Fibroblast of lung (primary cell): ENCODE results near the gene PRSS53. TPM values are rescaled to one million over a fixed set of nuclear protein-coding genes. Genes with fewer than 3 reads are reported as not detected.

Experiments used
- DNase-seq, 2 donors: peaks; one replicate each; pipeline versions ENCODE4 v3.0.0 to v3.0.0-alpha.2; 2010; ENCODE audit warnings: low read depth in 2 of 2
- H2AFZ ChIP-seq: 2 replicates; pipeline ENCODE4 v1.5.1; 2012; ENCODE audit warnings: low read length, control low read depth, inconsistent platforms
- H3K27ac ChIP-seq: 2 replicates; pipeline ENCODE4 v1.5.1; 2011; ENCODE audit warnings: low read length, control low read depth; ENCODE audit not compliant: insufficient read depth
- H3K27me3 ChIP-seq: 2 replicates; pipeline ENCODE4 v1.5.1; 2011; ENCODE audit warnings: mild to moderate bottlenecking, low read length; ENCODE audit not compliant: control insufficient read depth, insufficient read depth
- H3K36me3 ChIP-seq: 2 replicates; pipeline ENCODE4 v1.5.1; 2011; ENCODE audit warnings: low read length; ENCODE audit not compliant: control insufficient read depth, insufficient read depth
- H3K4me1 ChIP-seq: 2 replicates; pipeline ENCODE4 v1.5.1; 2011; ENCODE audit warnings: low read length; ENCODE audit not compliant: control insufficient read depth, insufficient read depth; ENCODE audit errors: extremely low read depth
- H3K4me2 ChIP-seq: 2 replicates; pipeline ENCODE4 v1.5.1; 2011; ENCODE audit warnings: low read length, control low read depth; ENCODE audit not compliant: insufficient read depth; ENCODE audit errors: extremely low read depth
- H3K4me3 ChIP-seq, 4 experiments: fragments of 200-600 bp in 1 of 4; sonication (generic) in 1 of 4; replicated peaks in 1 of 4; 2 replicates each; pipeline ENCODE4 v1.5.1; 2011 to 2016; ENCODE audit warnings: low read length in 4 of 4, low read depth in 3 of 4, mild to moderate bottlenecking in 3 of 4, control low read depth in 2 of 4, inconsistent platforms in 1 of 4, mixed read lengths in 1 of 4; ENCODE audit not compliant: insufficient read depth in 1 of 4; ENCODE audit errors: control extremely low read depth in 1 of 4
- H3K79me2 ChIP-seq: 2 replicates; pipeline ENCODE4 v1.5.1; 2012; ENCODE audit warnings: mild to moderate bottlenecking, low read length, inconsistent platforms; ENCODE audit not compliant: control insufficient read depth, insufficient read depth
- H3K9ac ChIP-seq: 2 replicates; pipeline ENCODE4 v1.5.1; 2011; ENCODE audit warnings: mild to moderate bottlenecking, low read length, control low read depth; ENCODE audit not compliant: insufficient read depth
- H3K9me3 ChIP-seq: 2 replicates; pipeline ENCODE4 v1.5.1; 2012; ENCODE audit warnings: low read depth, low read length; ENCODE audit not compliant: control insufficient read depth, insufficient read depth
- H4K20me1 ChIP-seq: 2 replicates; pipeline ENCODE4 v1.5.1; 2011; ENCODE audit warnings: low read length; ENCODE audit not compliant: control insufficient read depth, insufficient read depth; ENCODE audit errors: extremely low read depth
- CTCF ChIP-seq, 2 donors: IDR thresholded peaks in 1 of 2; conservative IDR thresholded peaks in 1 of 2; 1 replicate in 1 of 2; 2 replicates in 1 of 2; pipeline ENCODE4 v1.5.1; 2011 to 2012; ENCODE audit warnings: low read length in 2 of 2, control low read depth in 1 of 2, inconsistent platforms in 1 of 2, low read depth in 1 of 2, mild to moderate bottlenecking in 1 of 2
- EZH2 ChIP-seq: IDR thresholded peaks from 2 replicates; pipeline ENCODE4 v1.5.1; 2012; ENCODE audit warnings: low read length, control low read depth, mild to moderate bottlenecking; ENCODE audit errors: missing control alignments
- polyA plus RNA-seq, 2 donors: library from polyadenylated mRNA; depleted of rRNA in 1 of 2; stranded (reverse) in 1 of 2; unstranded in 1 of 2; fragments of >200 nt; gene quantifications; 2 replicates each; pipeline ENCODE4 v1.2.1, GENCODE V29; 2011 to 2012; ENCODE audit warnings: missing spikeins in 1 of 2
- total RNA-seq: library from RNA; depleted of rRNA; stranded (reverse); fragments of >200 nt; gene quantifications from 2 replicates; pipeline ENCODE4 v1.2.1, GENCODE V29; 2014

The PRSS53 gene
- total and polyA plus RNA-seq, 2 donors (not counting 1 experiment from before 2014, with no cell fraction given), result 0.78 to 1.7 TPM

- Histone ChIP-seq H3K27me3 (no peaks in the 10 kb centered on the region), H3K4me1 (peaks cover 2% of the 10 kb centered on the region), H3K36me3 (peaks cover 28% of the 10 kb centered on the region), H3K27ac (no peak overlapping the region), H3K4me2 (no peak overlapping the region), H3K9me3 (no peaks in the 10 kb centered on the region), H3K79me2 (peaks cover 8% of the 10 kb centered on the region), H2AFZ (no peak overlapping the region), H4K20me1 (peaks cover 2% of the 10 kb centered on the region), H3K9ac (no peak overlapping the region), H3K4me3 (no peak overlapping the region)
- no peak for TF ChIP-seq CTCF (conservative IDR thresholded peaks at IDR 0.05 in 1 of 2, IDR thresholded peaks at IDR 0.05 in 1 of 2; ENCODE audit: low read depth in 1 of 2, low read length in 2 of 2)
- no peak for TF ChIP-seq EZH2
- DNase-seq, result no peak
Observed at GRCh38 chr16:31038993-31039392, 49.8 kb downstream of the PRSS53 start.

- Histone ChIP-seq H3K4me3 (no peak overlapping the region), H3K27me3 (no peaks in the 10 kb centered on the region), H4K20me1 (peaks cover 2% of the 10 kb centered on the region), H3K27ac (no peak overlapping the region), H3K4me1 (peaks cover 2% of the 10 kb centered on the region), H3K9me3 (no peaks in the 10 kb centered on the region), H2AFZ (no peak overlapping the region), H3K9ac (no peak overlapping the region), H3K79me2 (peaks cover 12% of the 10 kb centered on the region), H3K4me2 (no peak overlapping the region), H3K36me3 (peaks cover 15% of the 10 kb centered on the region)
- no peak for TF ChIP-seq CTCF (conservative IDR thresholded peaks at IDR 0.05 in 1 of 2, IDR thresholded peaks at IDR 0.05 in 1 of 2; ENCODE audit: low read depth in 1 of 2, low read length in 2 of 2)
- no peak for TF ChIP-seq EZH2
- no peak for DNase-seq
Observed at GRCh38 chr16:31036691-31037090, 52.1 kb downstream of the PRSS53 start.

GRCh38 chr16:31033709-31034492 lies 54.8 kb downstream of the PRSS53 start:
- no peak for TF ChIP-seq CTCF (conservative IDR thresholded peaks at IDR 0.05 in 1 of 2, IDR thresholded peaks at IDR 0.05 in 1 of 2; ENCODE audit: low read depth in 1 of 2, low read length in 2 of 2)
- TF ChIP-seq EZH2, result no peak
- DNase-seq, result peak; percentile 63 to 78
- H2AFZ ChIP-seq, result peak overlapping the region; percentile 75
- peak overlapping the region; percentile 85 for H3K9ac ChIP-seq
- peaks cover 2% of the 10 kb centered on the region for H4K20me1 ChIP-seq
- H3K27ac ChIP-seq, result peak overlapping the region; percentile 97
- H3K9me3 ChIP-seq, result no peaks in the 10 kb centered on the region
- H3K4me2 ChIP-seq, result peak overlapping the region; percentile 88
- peaks cover 12% of the 10 kb centered on the region for H3K79me2 ChIP-seq
- H3K4me3 ChIP-seq, result peak overlapping the region; percentile 85 to 100 (median 100)
- peaks cover 13% of the 10 kb centered on the region for H3K36me3 ChIP-seq
- H3K4me1 ChIP-seq, result peaks cover 2% of the 10 kb centered on the region
- H3K27me3 ChIP-seq, result no peaks in the 10 kb centered on the region

Other genes starting within 250 kb of the PRSS53 start
- 28.2 and 31.3 TPM in 2 replicates for gene BCL7C, start 194.9 kb downstream of the PRSS53 start, total RNA-seq
- gene BCL7C, start 194.9 kb downstream of the PRSS53 start, polyA plus RNA-seq, result 24.8 and 25.6 TPM in 2 replicates
- 1.8 and 5.3 TPM in 2 replicates for gene CTF1, start 192.3 kb downstream of the PRSS53 start, total RNA-seq
- 8.8 and 9.8 TPM in 2 replicates for gene CTF1, start 192.3 kb downstream of the PRSS53 start, polyA plus RNA-seq
- gene FBXL19, start 165.4 kb downstream of the PRSS53 start, total RNA-seq, result 13.1 and 14.5 TPM in 2 replicates
- 3.1 and 3.9 TPM in 2 replicates for gene FBXL19, start 165.4 kb downstream of the PRSS53 start, polyA plus RNA-seq
- gene ORAI3, start 139.9 kb downstream of the PRSS53 start, total RNA-seq, result 44.2 and 74.1 TPM in 2 replicates
- 24.6 and 41.1 TPM in 2 replicates for gene ORAI3, start 139.9 kb downstream of the PRSS53 start, polyA plus RNA-seq
- 1.5 and 3.5 TPM in 2 replicates for gene SETD1A, start 131.2 kb downstream of the PRSS53 start, total RNA-seq
- 1.4 and 2.3 TPM in 2 replicates for gene SETD1A, start 131.2 kb downstream of the PRSS53 start, polyA plus RNA-seq
- gene HSD3B7, start 103.7 kb downstream of the PRSS53 start, total RNA-seq, result 32.9 and 47.9 TPM in 2 replicates
- 13.2 and 15.9 TPM in 2 replicates for gene HSD3B7, start 103.7 kb downstream of the PRSS53 start, polyA plus RNA-seq
- gene STX1B, start 78.3 kb downstream of the PRSS53 start, total RNA-seq, result 1.3 and 2.1 TPM in 2 replicates
- gene STX1B, start 78.3 kb downstream of the PRSS53 start, polyA plus RNA-seq, result 1.3 and 4.2 TPM in 2 replicates
- gene STX4, start 55.4 kb downstream of the PRSS53 start, total RNA-seq, result 28.0 and 37.5 TPM in 2 replicates
- gene STX4, start 55.4 kb downstream of the PRSS53 start, polyA plus RNA-seq, result 42.8 and 53.9 TPM in 2 replicates
- 9.0 and 12.1 TPM in 2 replicates for gene ZNF668, start 14.7 kb downstream of the PRSS53 start, total RNA-seq
- gene ZNF668, start 14.7 kb downstream of the PRSS53 start, polyA plus RNA-seq, result 8.1 and 13.8 TPM in 2 replicates
- gene ZNF646, start 14.5 kb downstream of the PRSS53 start, total RNA-seq, result 12.3 and 13.2 TPM in 2 replicates
- 2.6 and 2.7 TPM in 2 replicates for gene ZNF646, start 14.5 kb downstream of the PRSS53 start, polyA plus RNA-seq
- 94.0 and 118 TPM in 2 replicates for gene VKORC1, start 5.9 kb upstream of the PRSS53 start, total RNA-seq
- 264 and 301 TPM in 2 replicates for gene VKORC1, start 5.9 kb upstream of the PRSS53 start, polyA plus RNA-seq
- 12.6 and 18.5 TPM in 2 replicates for gene BCKDK, start 19.4 kb upstream of the PRSS53 start, total RNA-seq
- gene BCKDK, start 19.4 kb upstream of the PRSS53 start, polyA plus RNA-seq, result 34.8 and 42.2 TPM in 2 replicates
- 30.4 and 39.3 TPM in 2 replicates for gene KAT8, start 28.7 kb upstream of the PRSS53 start, total RNA-seq
- 19.7 and 23.9 TPM in 2 replicates for gene KAT8, start 28.7 kb upstream of the PRSS53 start, polyA plus RNA-seq
- not detected in 2 replicates for gene PRSS8, start 46.8 kb upstream of the PRSS53 start, total RNA-seq
- not detected in 2 replicates for gene PRSS8, start 46.8 kb upstream of the PRSS53 start, polyA plus RNA-seq
- gene PRSS36, start 61.1 kb upstream of the PRSS53 start, total RNA-seq, result 0.17 TPM in 1 of 2 replicates, not detected in the other
- gene PRSS36, start 61.1 kb upstream of the PRSS53 start, polyA plus RNA-seq, result 0.10 and 0.20 TPM in 2 replicates
- gene FUS, start 91.2 kb upstream of the PRSS53 start, total RNA-seq, result 34.4 and 44.3 TPM in 2 replicates
- 199 and 263 TPM in 2 replicates for gene FUS, start 91.2 kb upstream of the PRSS53 start, polyA plus RNA-seq
- gene PYCARD, start 113.8 kb upstream of the PRSS53 start, total RNA-seq, result 103 and 109 TPM in 2 replicates
- gene PYCARD, start 113.8 kb upstream of the PRSS53 start, polyA plus RNA-seq, result 15.4 and 18.4 TPM in 2 replicates
- under 0.01 TPM in 1 of 2 replicates, not detected in the other for gene TRIM72, start 125.2 kb upstream of the PRSS53 start, total RNA-seq
- not detected in 2 replicates for gene TRIM72, start 125.2 kb upstream of the PRSS53 start, polyA plus RNA-seq
- not detected in 2 replicates for gene PYDC1, start 128.2 kb upstream of the PRSS53 start, total RNA-seq
- gene PYDC1, start 128.2 kb upstream of the PRSS53 start, polyA plus RNA-seq, result not detected in 2 replicates
- under 0.01 TPM in 1 of 2 replicates, not detected in the other for gene ITGAM, start 171.0 kb upstream of the PRSS53 start, total RNA-seq
- gene ITGAM, start 171.0 kb upstream of the PRSS53 start, polyA plus RNA-seq, result 0.02 TPM in 1 of 2 replicates, not detected in the other